Measurements from ENCODE around the gene NFATC4. TPM values are rescaled to one million over a fixed set of nuclear protein-coding genes. Genes with fewer than 3 reads are reported as not detected.

The NFATC4 gene
- total and polyA plus RNA-seq, 3 experiments from 2014 or later = 0.81 to 1.5 TPM; not detected in 1

DNA sequence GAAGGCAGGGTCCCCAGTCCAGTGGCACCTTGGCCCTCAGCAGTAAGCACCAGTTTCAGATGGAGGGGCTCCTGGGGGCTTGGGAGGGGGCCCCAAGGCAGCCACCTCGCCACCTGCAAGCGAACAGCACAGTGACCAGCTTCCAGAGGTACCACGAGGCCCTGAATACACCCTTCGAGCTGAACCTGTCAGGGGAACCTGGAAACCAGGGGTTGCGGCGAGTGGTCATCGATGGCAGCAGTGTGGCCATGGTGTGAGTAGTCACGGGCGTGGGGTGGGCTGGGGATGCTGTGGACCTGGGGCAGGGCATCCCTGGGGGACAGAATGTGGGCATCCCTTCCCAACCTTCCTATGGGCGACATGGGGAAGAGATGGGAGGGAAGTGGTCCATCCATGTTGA lies 42.0 kb downstream of the NFATC4 start:
- Histone ChIP-seq H3K27ac (ENCODE audit: low read depth, low read length) (no peak overlapping the region), H3K27me3 (ENCODE audit: insufficient read depth, low read length, poor library complexity, severe bottlenecking) (peaks cover 3% of the 10 kb centered on the region), H3K36me3 (ENCODE audit: insufficient read depth, low read length) (no peaks in the 10 kb centered on the region), H3K4me1 (ENCODE audit: insufficient read depth, low read length) (no peaks in the 10 kb centered on the region), H3K4me3 (ENCODE audit: low read length) (no peak overlapping the region), H3K9me3 (ENCODE audit: low read length) (no peaks in the 10 kb centered on the region)
- Mint-ChIP-seq H3K27me3 (peaks cover 12 to 26% of the 10 kb centered on the region in 2 donors), H3K9me3 (no peaks in the 10 kb centered on the region), H3K27ac (no peak overlapping the region), H3K4me3 (no peak overlapping the region), H3K36me3 (no peaks in the 10 kb centered on the region), H3K4me1 (no peaks in the 10 kb centered on the region)
- ChIA-PET POLR2A (no interaction called here), CTCF (interaction anchor here (1.3 to 2.4 kb wide), 5 partner anchors 18 to 77 kb away, joined by 3 to 10 read pairs (median 5); no protein-coding TSS in a partner anchor)
- DNase-seq = no peak

DNA sequence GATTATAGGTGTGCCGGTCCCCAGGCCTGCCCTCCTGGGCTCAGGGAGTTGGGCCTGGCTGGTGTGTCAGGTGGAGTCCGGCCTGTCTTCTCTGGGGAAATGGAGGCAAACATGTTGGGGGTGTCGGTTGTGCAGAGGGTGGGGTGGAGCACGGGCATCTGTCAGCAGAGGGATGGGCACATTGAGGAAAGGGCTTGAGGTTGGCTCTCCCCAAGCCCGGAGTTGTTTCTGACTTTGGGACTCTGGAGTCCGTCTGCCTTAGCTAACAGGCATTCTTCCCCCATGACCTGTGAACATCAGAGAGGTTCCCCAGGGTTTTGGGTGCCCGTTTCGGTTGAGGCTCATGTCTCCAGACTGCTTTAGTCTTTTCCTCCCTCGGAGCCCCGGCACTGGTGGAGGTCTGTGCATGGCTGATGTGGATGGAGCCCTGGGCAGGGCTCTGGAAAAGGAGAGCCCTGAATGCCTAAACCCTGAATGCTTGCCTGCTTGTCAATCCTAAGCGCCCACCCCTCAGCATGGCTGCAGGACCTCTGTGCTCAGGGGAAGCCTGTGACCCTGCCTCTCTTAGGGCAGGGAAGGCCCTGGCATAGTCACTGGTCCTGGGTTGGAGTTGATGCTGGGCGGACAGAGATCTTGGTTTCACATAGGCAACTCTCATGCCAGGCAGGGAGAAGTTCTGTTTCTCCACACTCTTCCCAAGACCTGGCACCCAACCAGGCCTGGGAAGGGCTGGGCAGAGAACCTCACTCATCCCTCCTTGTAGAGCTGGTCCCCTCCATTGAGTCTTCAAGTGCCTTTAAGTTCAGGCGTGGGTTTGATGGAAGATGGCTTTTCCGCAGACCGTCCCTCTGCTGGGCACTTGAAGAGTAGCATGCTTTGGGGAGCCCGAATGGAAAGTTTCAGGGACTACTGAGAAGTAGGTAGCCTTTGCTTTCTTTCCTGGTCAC lies 43.7 kb downstream of the NFATC4 start:
- DNase-seq = peak in 3 of 5 donors; percentile 13 to 23 (median 13)
- no peak overlapping the region for H3K27ac Mint-ChIP-seq
- Histone ChIP-seq H3K27ac (ENCODE audit: low read depth, low read length) (no peak overlapping the region), H3K36me3 (ENCODE audit: insufficient read depth, low read length) (no peaks in the 10 kb centered on the region), H3K27me3 (ENCODE audit: insufficient read depth, low read length, poor library complexity, severe bottlenecking) (peaks cover 3% of the 10 kb centered on the region), H3K9me3 (ENCODE audit: low read length) (no peaks in the 10 kb centered on the region), H3K4me3 (ENCODE audit: low read length) (no peak overlapping the region), H3K4me1 (ENCODE audit: insufficient read depth, low read length) (no peaks in the 10 kb centered on the region)
- H3K27me3 Mint-ChIP-seq = peaks cover 3 to 14% of the 10 kb centered on the region in 2 donors
- ChIA-PET POLR2A (no interaction called here), CTCF (interaction anchor here (0.9 to 2.4 kb wide), 5 partner anchors 15 to 165 kb away, joined by 3 to 7 read pairs (median 5); no protein-coding TSS in a partner anchor)
- no peaks in the 10 kb centered on the region for H3K9me3 Mint-ChIP-seq
- no peak overlapping the region for H3K4me3 Mint-ChIP-seq
- H3K4me1 Mint-ChIP-seq = no peaks in the 10 kb centered on the region
- no peaks in the 10 kb centered on the region for H3K36me3 Mint-ChIP-seq

DNA sequence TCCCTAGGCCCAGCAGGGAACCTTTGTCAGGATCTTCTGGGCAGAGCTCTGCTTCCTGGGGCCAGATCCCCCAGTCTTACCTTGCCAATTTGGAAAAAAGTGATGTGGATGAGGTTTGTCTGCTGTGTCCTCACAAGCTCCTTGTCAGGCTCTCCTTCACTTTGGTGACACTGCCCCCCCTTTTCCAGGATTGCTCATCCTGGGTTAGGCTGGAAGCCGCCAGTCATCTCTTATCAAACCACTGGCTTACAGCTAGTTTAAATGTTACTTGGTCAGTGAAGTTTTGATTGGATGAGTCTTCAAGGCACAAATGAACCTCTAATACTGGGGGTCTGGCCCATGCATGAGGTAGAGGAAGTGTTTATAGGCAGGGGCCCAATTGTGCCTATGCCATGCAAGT lies 46.1 kb downstream of the NFATC4 start:
- Mint-ChIP-seq H3K4me3 (no peak overlapping the region), H3K9me3 (no peaks in the 10 kb centered on the region), H3K27me3 (peaks cover 3 to 6% of the 10 kb centered on the region in 2 donors), H3K4me1 (no peaks in the 10 kb centered on the region), H3K27ac (no peak overlapping the region), H3K36me3 (no peaks in the 10 kb centered on the region)
- no peak for DNase-seq
- no peak overlapping the region for H3K4me3 ChIP-seq (ENCODE audit: low read length)
- ChIA-PET CTCF (interaction anchor here (0.7 to 1.6 kb wide), 5 partner anchors 12 to 172 kb away, joined by 3 to 7 read pairs (median 4); partner anchors contain the start of genes CIDEB and TINF2), POLR2A (no interaction called here)
- no peaks in the 10 kb centered on the region for H3K27me3 ChIP-seq (ENCODE audit: insufficient read depth, low read length, poor library complexity, severe bottlenecking)
- no peaks in the 10 kb centered on the region for H3K36me3 ChIP-seq (ENCODE audit: insufficient read depth, low read length)
- H3K9me3 ChIP-seq (ENCODE audit: low read length) = no peaks in the 10 kb centered on the region
- H3K27ac ChIP-seq (ENCODE audit: low read depth, low read length) = no peak overlapping the region
- no peaks in the 10 kb centered on the region for H3K4me1 ChIP-seq (ENCODE audit: insufficient read depth, low read length)

DNA sequence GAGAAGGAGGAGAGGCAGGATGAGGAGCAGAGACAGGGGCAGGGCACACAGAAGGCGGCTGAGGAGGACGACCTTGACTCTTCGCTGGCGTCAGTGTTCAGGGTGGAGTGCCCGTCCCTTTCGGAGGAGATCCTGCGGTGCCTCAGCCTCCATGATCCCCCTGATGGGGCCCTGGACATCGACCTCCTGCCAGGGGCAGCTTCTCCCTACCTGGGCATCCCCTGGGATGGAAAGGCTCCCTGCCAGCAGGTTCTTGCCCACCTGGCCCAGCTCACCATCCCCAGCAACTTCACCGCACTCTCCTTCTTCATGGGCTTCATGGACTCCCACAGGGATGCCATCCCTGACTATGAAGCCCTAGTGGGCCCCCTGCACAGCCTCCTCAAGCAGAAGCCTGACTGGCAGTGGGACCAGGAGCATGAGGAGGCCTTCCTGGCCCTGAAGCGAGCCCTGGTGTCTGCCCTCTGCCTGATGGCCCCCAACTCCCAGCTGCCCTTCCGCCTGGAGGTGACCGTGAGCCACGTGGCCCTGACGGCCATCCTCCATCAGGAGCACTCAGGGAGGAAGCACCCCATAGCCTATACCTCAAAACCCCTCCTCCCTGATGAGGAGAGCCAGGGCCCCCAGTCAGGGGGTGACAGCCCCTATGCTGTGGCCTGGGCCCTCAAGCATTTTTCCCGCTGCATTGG lies 46.9 kb downstream of the NFATC4 start:
- Histone ChIP-seq H3K9me3 (ENCODE audit: low read length) (no peaks in the 10 kb centered on the region), H3K36me3 (ENCODE audit: insufficient read depth, low read length) (no peaks in the 10 kb centered on the region), H3K4me1 (ENCODE audit: insufficient read depth, low read length) (no peaks in the 10 kb centered on the region), H3K27me3 (ENCODE audit: insufficient read depth, low read length, poor library complexity, severe bottlenecking) (no peaks in the 10 kb centered on the region), H3K4me3 (ENCODE audit: low read length) (no peak overlapping the region), H3K27ac (ENCODE audit: low read depth, low read length) (no peak overlapping the region)
- no peak for DNase-seq
- Mint-ChIP-seq H3K27ac (no peak overlapping the region), H3K4me1 (no peaks in the 10 kb centered on the region), H3K36me3 (no peaks in the 10 kb centered on the region), H3K9me3 (no peaks in the 10 kb centered on the region), H3K4me3 (peak overlapping the region in 1 of 7 donors; percentile 36), H3K27me3 (peaks cover 7% of the 10 kb centered on the region in 2 donors)
- ChIA-PET CTCF (interaction anchor here (0.7 to 1.6 kb wide), 2 partner anchors 76 to 173 kb away, joined by 3 to 4 read pairs; partner anchors contain the start of gene TINF2), POLR2A (interaction anchor here (0.6 kb wide), 1 partner anchor 206 kb away, joined by 5 read pairs; no protein-coding TSS in a partner anchor)

DNA sequence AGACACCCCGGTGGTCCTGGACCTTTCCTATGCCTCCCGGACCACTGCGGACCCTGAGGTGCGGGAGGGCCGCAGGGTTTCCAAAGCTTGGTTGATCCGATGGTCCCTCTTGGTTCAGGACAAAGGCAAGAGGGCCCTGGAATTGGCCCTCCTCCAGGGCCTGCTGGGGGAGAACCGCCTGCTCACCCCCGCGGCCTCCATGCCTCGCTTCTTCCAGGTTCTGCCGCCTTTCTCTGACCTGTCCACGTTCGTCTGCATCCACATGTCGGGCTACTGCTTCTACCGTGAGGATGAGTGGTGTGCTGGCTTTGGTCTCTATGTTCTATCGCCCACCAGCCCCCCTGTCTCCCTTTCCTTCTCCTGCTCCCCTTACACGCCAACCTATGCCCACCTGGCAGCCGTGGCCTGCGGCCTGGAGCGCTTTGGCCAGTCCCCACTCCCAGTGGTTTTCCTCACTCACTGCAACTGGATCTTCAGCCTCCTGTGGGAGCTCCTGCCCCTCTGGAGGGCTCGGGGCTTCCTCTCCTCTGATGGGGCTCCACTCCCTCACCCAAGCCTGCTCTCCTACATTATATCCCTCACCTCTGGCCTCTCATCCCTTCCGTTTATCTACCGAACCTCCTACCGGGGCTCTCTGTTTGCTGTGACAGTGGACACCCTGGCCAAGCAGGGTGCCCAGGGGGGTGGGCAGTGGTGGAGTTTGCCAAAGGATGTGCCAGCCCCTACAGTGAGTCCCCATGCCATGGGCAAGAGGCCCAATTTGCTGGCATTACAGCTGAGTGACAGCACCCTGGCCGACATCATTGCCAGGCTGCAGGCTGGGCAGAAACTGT lies 47.7 kb downstream of the NFATC4 start:
- H3K4me1 ChIP-seq (ENCODE audit: insufficient read depth, low read length) = no peaks in the 10 kb centered on the region
- peaks cover 7 to 9% of the 10 kb centered on the region in 2 donors for H3K27me3 Mint-ChIP-seq
- H3K27me3 ChIP-seq (ENCODE audit: insufficient read depth, low read length, poor library complexity, severe bottlenecking) = no peaks in the 10 kb centered on the region
- no peak overlapping the region for H3K4me3 Mint-ChIP-seq
- DNase-seq = no peak
- H3K9me3 Mint-ChIP-seq = no peaks in the 10 kb centered on the region
- no peaks in the 10 kb centered on the region for H3K4me1 Mint-ChIP-seq
- H3K27ac Mint-ChIP-seq = no peak overlapping the region
- no peak overlapping the region for H3K27ac ChIP-seq (ENCODE audit: low read depth, low read length)
- no peaks in the 10 kb centered on the region for H3K9me3 ChIP-seq (ENCODE audit: low read length)
- ChIA-PET CTCF (interaction anchor here (1.6 kb wide), 1 partner anchor 173 kb away, joined by 4 read pairs; the partner anchor contains the start of gene TINF2), POLR2A (interaction anchor here (0.6 kb wide), 1 partner anchor 207 kb away, joined by 5 read pairs; no protein-coding TSS in a partner anchor)
- H3K36me3 Mint-ChIP-seq = no peaks in the 10 kb centered on the region
- H3K36me3 ChIP-seq (ENCODE audit: insufficient read depth, low read length) = no peaks in the 10 kb centered on the region
- H3K4me3 ChIP-seq (ENCODE audit: low read length) = no peak overlapping the region

DNA sequence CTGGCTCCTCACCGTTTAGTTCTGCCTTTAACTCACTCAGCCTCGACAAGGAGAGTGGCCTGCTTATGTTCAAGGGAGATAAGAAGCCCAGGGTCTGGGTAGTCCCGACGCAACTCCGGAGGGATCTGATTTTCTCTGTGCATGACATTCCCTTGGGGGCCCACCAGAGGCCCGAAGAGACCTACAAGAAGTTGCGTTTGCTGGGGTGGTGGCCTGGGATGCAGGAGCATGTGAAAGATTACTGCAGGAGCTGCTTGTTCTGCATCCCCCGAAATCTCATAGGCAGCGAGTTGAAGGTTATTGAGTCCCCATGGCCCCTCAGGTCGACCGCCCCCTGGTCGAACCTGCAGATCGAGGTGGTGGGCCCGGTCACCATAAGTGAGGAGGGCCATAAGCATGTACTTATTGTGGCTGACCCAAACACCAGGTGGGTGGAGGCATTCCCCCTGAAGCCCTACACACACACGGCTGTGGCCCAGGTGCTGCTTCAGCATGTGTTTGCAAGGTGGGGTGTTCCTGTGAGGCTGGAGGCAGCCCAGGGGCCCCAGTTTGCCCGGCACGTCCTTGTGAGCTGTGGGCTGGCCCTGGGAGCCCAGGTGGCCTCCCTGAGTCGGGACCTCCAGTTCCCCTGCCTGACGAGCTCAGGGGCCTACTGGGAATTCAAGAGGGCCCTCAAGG lies 48.4 kb downstream of the NFATC4 start:
- H3K4me3 Mint-ChIP-seq = no peak overlapping the region
- H3K27me3 Mint-ChIP-seq = peaks cover 7 to 9% of the 10 kb centered on the region in 2 donors
- DNase-seq = no peak
- no peak overlapping the region for H3K27ac ChIP-seq (ENCODE audit: low read depth, low read length)
- H3K36me3 Mint-ChIP-seq = no peaks in the 10 kb centered on the region
- H3K36me3 ChIP-seq (ENCODE audit: insufficient read depth, low read length) = no peaks in the 10 kb centered on the region
- no peaks in the 10 kb centered on the region for H3K27me3 ChIP-seq (ENCODE audit: insufficient read depth, low read length, poor library complexity, severe bottlenecking)
- no peaks in the 10 kb centered on the region for H3K9me3 ChIP-seq (ENCODE audit: low read length)
- ChIA-PET CTCF (no interaction called here), POLR2A (no interaction called here)
- H3K27ac Mint-ChIP-seq = no peak overlapping the region
- H3K4me1 ChIP-seq (ENCODE audit: insufficient read depth, low read length) = no peaks in the 10 kb centered on the region
- H3K4me3 ChIP-seq (ENCODE audit: low read length) = no peak overlapping the region
- no peaks in the 10 kb centered on the region for H3K9me3 Mint-ChIP-seq
- H3K4me1 Mint-ChIP-seq = no peaks in the 10 kb centered on the region

DNA sequence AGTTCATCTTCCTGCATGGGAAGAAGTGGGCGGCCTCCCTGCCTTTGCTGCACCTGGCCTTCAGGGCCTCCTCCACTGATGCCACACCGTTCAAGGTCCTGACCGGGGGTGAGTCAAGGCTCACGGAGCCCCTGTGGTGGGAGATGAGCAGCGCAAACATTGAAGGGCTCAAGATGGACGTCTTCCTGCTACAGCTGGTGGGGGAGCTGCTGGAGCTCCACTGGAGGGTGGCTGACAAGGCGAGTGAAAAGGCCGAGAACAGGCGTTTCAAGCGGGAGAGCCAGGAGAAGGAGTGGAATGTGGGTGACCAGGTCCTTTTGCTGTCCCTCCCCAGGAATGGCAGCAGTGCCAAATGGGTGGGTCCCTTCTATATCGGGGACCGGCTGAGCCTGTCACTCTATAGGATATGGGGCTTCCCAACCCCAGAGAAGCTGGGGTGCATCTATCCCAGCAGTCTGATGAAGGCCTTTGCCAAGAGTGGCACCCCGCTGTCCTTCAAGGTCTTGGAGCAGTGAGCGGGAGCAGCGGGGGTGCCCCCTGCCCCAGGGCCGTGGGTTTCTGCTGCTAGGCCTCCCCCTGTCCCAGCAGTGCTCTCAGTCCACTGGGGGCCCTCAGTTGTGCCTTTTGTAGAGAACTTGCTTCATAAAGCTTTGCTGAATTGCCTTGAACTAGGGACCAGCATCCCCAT lies 49.1 kb downstream of the NFATC4 start:
- no peaks in the 10 kb centered on the region for H3K27me3 ChIP-seq (ENCODE audit: insufficient read depth, low read length, poor library complexity, severe bottlenecking)
- no peaks in the 10 kb centered on the region for H3K4me1 Mint-ChIP-seq
- no peak overlapping the region for H3K27ac Mint-ChIP-seq
- H3K36me3 ChIP-seq (ENCODE audit: insufficient read depth, low read length) = no peaks in the 10 kb centered on the region
- ChIA-PET POLR2A (no interaction called here), CTCF (interaction anchor here (1.1 to 1.4 kb wide), 2 partner anchors 15 to 109 kb away, joined by 3 read pairs; no protein-coding TSS in a partner anchor)
- no peaks in the 10 kb centered on the region for H3K9me3 Mint-ChIP-seq
- H3K27me3 Mint-ChIP-seq = peaks cover 7 to 9% of the 10 kb centered on the region in 2 donors
- no peaks in the 10 kb centered on the region for H3K4me1 ChIP-seq (ENCODE audit: insufficient read depth, low read length)
- H3K4me3 ChIP-seq (ENCODE audit: low read length) = no peak overlapping the region
- no peaks in the 10 kb centered on the region for H3K36me3 Mint-ChIP-seq
- no peak overlapping the region for H3K27ac ChIP-seq (ENCODE audit: low read depth, low read length)
- no peak overlapping the region for H3K4me3 Mint-ChIP-seq
- DNase-seq = no peak
- no peaks in the 10 kb centered on the region for H3K9me3 ChIP-seq (ENCODE audit: low read length)

Data from CD8-positive, alpha-beta memory T cell (primary cell).